Measurements from ENCODE around the gene DPP9.
"Not testable (repeated sequence)": the region's sequence is repeated elsewhere in the genome, so short reads cannot be mapped to it uniquely, and the experiment has no call there.

Gene DPP9

GRCh38 chr19:4758082-4758481, 34.4 kb upstream of the DPP9 start:
- Histone ChIP-seq H3K4me3 (ENCODE audit: low read depth in 1 of 2, low read length in 2 of 2) (no peak overlapping the region), H3K4me1 (ENCODE audit: control insufficient read depth in 1 of 2, insufficient read depth in 2 of 2, low read length in 2 of 2) (peaks cover 9 to 12% of the 10 kb centered on the region in 2 donors), H3K27me3 (ENCODE audit: control insufficient read depth in 1 of 2, insufficient read depth in 2 of 2, low read length in 2 of 2) (no peaks in the 10 kb centered on the region), H3K9me3 (ENCODE audit: control insufficient read depth in 1 of 2, low read length in 2 of 2) (no peaks in the 10 kb centered on the region), H3K27ac (ENCODE audit: low read depth, low read length) (no peak overlapping the region), H3K9ac (ENCODE audit: low read depth in 1 of 2, low read length in 2 of 2) (no peak overlapping the region), H3K36me3 (ENCODE audit: control insufficient read depth in 1 of 2, insufficient read depth in 2 of 2, low read length in 2 of 2) (no peaks in the 10 kb centered on the region)

GRCh38 chr19:4755459-4755858, 31.8 kb upstream of the DPP9 start:
- Histone ChIP-seq H3K27me3 (ENCODE audit: control insufficient read depth in 1 of 2, insufficient read depth in 2 of 2, low read length in 2 of 2) (no peaks in the 10 kb centered on the region), H3K9me3 (ENCODE audit: control insufficient read depth in 1 of 2, low read length in 2 of 2) (no peaks in the 10 kb centered on the region), H3K4me3 (ENCODE audit: low read depth in 1 of 2, low read length in 2 of 2) (no peak overlapping the region), H3K27ac (ENCODE audit: low read depth, low read length) (no peak overlapping the region), H3K9ac (ENCODE audit: low read depth in 1 of 2, low read length in 2 of 2) (no peak overlapping the region), H3K36me3 (ENCODE audit: control insufficient read depth in 1 of 2, insufficient read depth in 2 of 2, low read length in 2 of 2) (no peaks in the 10 kb centered on the region), H3K4me1 (ENCODE audit: control insufficient read depth in 1 of 2, insufficient read depth in 2 of 2, low read length in 2 of 2) (peaks cover 9 to 12% of the 10 kb centered on the region in 2 donors)

GRCh38 chr19:4754248-4754647, 30.6 kb upstream of the DPP9 start:
- Histone ChIP-seq H3K4me3 (ENCODE audit: low read depth in 1 of 2, low read length in 2 of 2) (no peak overlapping the region), H3K9me3 (ENCODE audit: control insufficient read depth in 1 of 2, low read length in 2 of 2) (no peaks in the 10 kb centered on the region), H3K36me3 (ENCODE audit: control insufficient read depth in 1 of 2, insufficient read depth in 2 of 2, low read length in 2 of 2) (no peaks in the 10 kb centered on the region), H3K27ac (ENCODE audit: low read depth, low read length) (no peak overlapping the region), H3K9ac (ENCODE audit: low read depth in 1 of 2, low read length in 2 of 2) (no peak overlapping the region), H3K27me3 (ENCODE audit: control insufficient read depth in 1 of 2, insufficient read depth in 2 of 2, low read length in 2 of 2) (no peaks in the 10 kb centered on the region), H3K4me1 (ENCODE audit: control insufficient read depth in 1 of 2, insufficient read depth in 2 of 2, low read length in 2 of 2) (peaks cover under 1 to 1% of the 10 kb centered on the region in 2 donors)

GRCh38 chr19:4749870-4750590, 26.4 kb upstream of the DPP9 start:
- Histone ChIP-seq H3K27ac (ENCODE audit: low read depth, low read length) (no peak overlapping the region), H3K9ac (ENCODE audit: low read depth in 1 of 2, low read length in 2 of 2) (no peak overlapping the region), H3K9me3 (ENCODE audit: control insufficient read depth in 1 of 2, low read length in 2 of 2) (peaks cover 0 to 2% of the 10 kb centered on the region in 2 donors)

GRCh38 chr19:4748589-4748988, 24.9 kb upstream of the DPP9 start:
- Histone ChIP-seq H3K4me3 (ENCODE audit: low read depth in 1 of 2, low read length in 2 of 2) (no peak overlapping the region), H3K9me3 (ENCODE audit: control insufficient read depth in 1 of 2, low read length in 2 of 2) (peaks cover 0 to 2% of the 10 kb centered on the region in 2 donors), H3K27me3 (ENCODE audit: control insufficient read depth in 1 of 2, insufficient read depth in 2 of 2, low read length in 2 of 2) (no peaks in the 10 kb centered on the region), H3K36me3 (ENCODE audit: control insufficient read depth in 1 of 2, insufficient read depth in 2 of 2, low read length in 2 of 2) (no peaks in the 10 kb centered on the region), H3K9ac (ENCODE audit: low read depth in 1 of 2, low read length in 2 of 2) (no peak overlapping the region), H3K4me1 (ENCODE audit: control insufficient read depth in 1 of 2, insufficient read depth in 2 of 2, low read length in 2 of 2) (peaks cover 0 to 5% of the 10 kb centered on the region in 2 donors), H3K27ac (ENCODE audit: low read depth, low read length) (no peak overlapping the region)

More at GRCh38 chr19:4749870-4750590, 26.4 kb upstream of the DPP9 start:
- Histone ChIP-seq H3K4me3 (ENCODE audit: low read depth in 1 of 2, low read length in 2 of 2) (no peak overlapping the region), H3K36me3 (ENCODE audit: control insufficient read depth in 1 of 2, insufficient read depth in 2 of 2, low read length in 2 of 2) (no peaks in the 10 kb centered on the region), H3K27me3 (ENCODE audit: control insufficient read depth in 1 of 2, insufficient read depth in 2 of 2, low read length in 2 of 2) (no peaks in the 10 kb centered on the region), H3K4me1 (ENCODE audit: control insufficient read depth in 1 of 2, insufficient read depth in 2 of 2, low read length in 2 of 2) (no peaks in the 10 kb centered on the region)

GRCh38 chr19:4748185-4748584, 24.5 kb upstream of the DPP9 start:
- Histone ChIP-seq H3K4me3 (ENCODE audit: low read depth in 1 of 2, low read length in 2 of 2) (no peak overlapping the region), H3K27ac (ENCODE audit: low read depth, low read length) (no peak overlapping the region), H3K36me3 (ENCODE audit: control insufficient read depth in 1 of 2, insufficient read depth in 2 of 2, low read length in 2 of 2) (no peaks in the 10 kb centered on the region), H3K27me3 (ENCODE audit: control insufficient read depth in 1 of 2, insufficient read depth in 2 of 2, low read length in 2 of 2) (no peaks in the 10 kb centered on the region), H3K9me3 (ENCODE audit: control insufficient read depth in 1 of 2, low read length in 2 of 2) (peaks cover 0 to 2% of the 10 kb centered on the region in 2 donors), H3K9ac (ENCODE audit: low read depth in 1 of 2, low read length in 2 of 2) (no peak overlapping the region), H3K4me1 (ENCODE audit: control insufficient read depth in 1 of 2, insufficient read depth in 2 of 2, low read length in 2 of 2) (peaks cover 0 to 5% of the 10 kb centered on the region in 2 donors)

GRCh38 chr19:4745986-4746385, 22.3 kb upstream of the DPP9 start:
- H3K36me3 ChIP-seq (ENCODE audit: control insufficient read depth in 1 of 2, insufficient read depth in 2 of 2, low read length in 2 of 2) = no peaks in the 10 kb centered on the region
- H3K9me3 ChIP-seq (ENCODE audit: control insufficient read depth in 1 of 2, low read length in 2 of 2) = peaks cover 0 to 2% of the 10 kb centered on the region in 2 donors
- H3K4me3 ChIP-seq (ENCODE audit: low read depth in 1 of 2, low read length in 2 of 2) = no peak overlapping the region
- H3K27ac ChIP-seq (ENCODE audit: low read depth, low read length) = no peak overlapping the region
- H3K9ac ChIP-seq (ENCODE audit: low read depth in 1 of 2, low read length in 2 of 2) = no peak overlapping the region
- H3K27me3 ChIP-seq (ENCODE audit: control insufficient read depth in 1 of 2, insufficient read depth in 2 of 2, low read length in 2 of 2) = peaks cover 0 to 8% of the 10 kb centered on the region in 2 donors
- peaks cover 0 to 5% of the 10 kb centered on the region in 2 donors for H3K4me1 ChIP-seq (ENCODE audit: control insufficient read depth in 1 of 2, insufficient read depth in 2 of 2, low read length in 2 of 2)

- not testable (repeated sequence) for H3K4me3 ChIP-seq (ENCODE audit: low read depth in 1 of 2, low read length in 2 of 2); H3K27ac ChIP-seq (ENCODE audit: low read depth, low read length); H3K9ac ChIP-seq (ENCODE audit: low read depth in 1 of 2, low read length in 2 of 2); H3K36me3 ChIP-seq (ENCODE audit: control insufficient read depth in 1 of 2, insufficient read depth in 2 of 2, low read length in 2 of 2); H3K9me3 ChIP-seq (ENCODE audit: control insufficient read depth in 1 of 2, low read length in 2 of 2); H3K27me3 ChIP-seq (ENCODE audit: control insufficient read depth in 1 of 2, insufficient read depth in 2 of 2, low read length in 2 of 2); H3K4me1 ChIP-seq (ENCODE audit: control insufficient read depth in 1 of 2, insufficient read depth in 2 of 2, low read length in 2 of 2)
Measured at GRCh38 chr19:4745175-4745574, 21.5 kb upstream of the DPP9 start.

- no peaks in the 10 kb centered on the region for H3K36me3 ChIP-seq (ENCODE audit: control insufficient read depth in 1 of 2, insufficient read depth in 2 of 2, low read length in 2 of 2)
- H3K4me1 ChIP-seq (ENCODE audit: control insufficient read depth in 1 of 2, insufficient read depth in 2 of 2, low read length in 2 of 2) = peaks cover 0 to 5% of the 10 kb centered on the region in 2 donors
- peaks cover 0 to 2% of the 10 kb centered on the region in 2 donors for H3K9me3 ChIP-seq (ENCODE audit: control insufficient read depth in 1 of 2, low read length in 2 of 2)
- H3K27me3 ChIP-seq (ENCODE audit: control insufficient read depth in 1 of 2, insufficient read depth in 2 of 2, low read length in 2 of 2) = peaks cover 0 to 8% of the 10 kb centered on the region in 2 donors
- no peak overlapping the region for H3K9ac ChIP-seq (ENCODE audit: low read depth in 1 of 2, low read length in 2 of 2)
- H3K4me3 ChIP-seq (ENCODE audit: low read depth in 1 of 2, low read length in 2 of 2) = no peak overlapping the region
- H3K27ac ChIP-seq (ENCODE audit: low read depth, low read length) = peak overlapping the region; percentile 20
Measured at GRCh38 chr19:4744451-4745174, 21.0 kb upstream of the DPP9 start.

All from duodenal mucosa (tissue), 2 donors.